GM21528 (cell line): ENCODE results near the gene MRTFB.

Source experiments
- ATAC-seq: cut with Tn5 transposase; IDR thresholded peaks from one replicate; pipeline ENCODE4 v1.9.1; 2021; ENCODE audit warnings: mild to moderate bottlenecking, moderate library complexity; ENCODE audit not compliant: unreplicated experiment, low FRiP score

The MRTFB gene

GRCh38 chr16:14063618-14064581 is 7.2 kb upstream of the MRTFB start:
- ATAC-seq = no peak

- ATAC-seq = no peak
Measured at GRCh38 chr16:14069818-14070217, 1.3 kb upstream of the MRTFB start.

- peak; percentile 34 for ATAC-seq
Measured at GRCh38 chr16:14070555-14070876, 603 bp upstream of the MRTFB start.

GRCh38 chr16:14071576-14072271 is 605 bp downstream of the MRTFB start:
- ATAC-seq = no peak

- ATAC-seq = no peak
Measured at GRCh38 chr16:14072360-14072759, 1.2 kb downstream of the MRTFB start.

GRCh38 chr16:14074544-14074943 is 3.4 kb downstream of the MRTFB start:
- ATAC-seq = no peak

GRCh38 chr16:14077918-14078317 is 6.8 kb downstream of the MRTFB start:
- no peak for ATAC-seq

GRCh38 chr16:14086477-14086876 is 15.4 kb downstream of the MRTFB start:
- no peak for ATAC-seq

- no peak for ATAC-seq
Measured at GRCh38 chr16:14087181-14087580, 16.1 kb downstream of the MRTFB start.

GRCh38 chr16:14087590-14088154 is 16.6 kb downstream of the MRTFB start:
- no peak for ATAC-seq

GRCh38 chr16:14088155-14088753 is 17.1 kb downstream of the MRTFB start:
- no peak for ATAC-seq

GRCh38 chr16:14089283-14089823 is 18.2 kb downstream of the MRTFB start:
- no peak for ATAC-seq

- no peak for ATAC-seq
Measured at GRCh38 chr16:14092561-14092960, 21.4 kb downstream of the MRTFB start.

GRCh38 chr16:14095883-14096551 is 24.9 kb downstream of the MRTFB start:
- no peak for ATAC-seq

GRCh38 chr16:14097182-14097959 is 26.3 kb downstream of the MRTFB start:
- no peak for ATAC-seq

GRCh38 chr16:14098081-14098480 is 27.0 kb downstream of the MRTFB start:
- ATAC-seq = no peak

GRCh38 chr16:14100825-14101224 is 29.7 kb downstream of the MRTFB start:
- no peak for ATAC-seq

- no peak for ATAC-seq
Measured at GRCh38 chr16:14101415-14101814, 30.3 kb downstream of the MRTFB start.

- no peak for ATAC-seq
Measured at GRCh38 chr16:14102925-14103720, 32.0 kb downstream of the MRTFB start.
